D721Med (cell line): ENCODE results near the gene YWHAG.

ENCODE experiments used
- DNase-seq: peaks from one replicate; pipeline ENCODE4 v3.0.0; 2011; ENCODE audit warnings: low spot score; ENCODE audit not compliant: insufficient read length
- FAIRE-seq: peaks from 2 replicates; lab custom pipeline; 2011; peaks lifted over from hg19 to GRCh38; lab: Jason Lieb, UNC
- TF ChIP-seq, protein P1 (sequence below): IDR thresholded peaks from 2 replicates; pipeline ENCODE4 v1.5.1; 2012; ENCODE audit warnings: mild to moderate bottlenecking, control low read depth; ENCODE audit not compliant: insufficient read depth; ENCODE audit errors: missing control alignments

The YWHAG gene

DNA sequence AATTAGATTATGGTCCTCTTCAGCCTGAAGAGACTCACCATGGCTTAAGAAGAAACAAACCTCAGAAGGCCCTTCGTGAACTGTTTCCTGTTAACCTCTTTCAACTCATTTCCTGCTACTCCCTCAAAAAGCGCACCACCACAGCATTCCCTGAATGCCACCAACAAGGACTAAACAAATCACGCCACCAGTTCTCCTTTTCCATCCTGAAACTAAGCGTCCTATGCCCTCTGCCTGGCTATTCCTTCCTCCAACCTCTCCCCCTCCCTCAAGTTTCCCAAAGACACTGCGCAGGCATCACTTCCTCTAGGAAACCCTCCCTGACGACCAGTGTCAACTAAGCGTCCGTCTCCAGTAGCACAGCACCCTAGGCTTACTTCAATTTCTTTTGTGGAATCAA is 12.0 kb downstream of the YWHAG start:
- TF ChIP-seq, protein P1, sequence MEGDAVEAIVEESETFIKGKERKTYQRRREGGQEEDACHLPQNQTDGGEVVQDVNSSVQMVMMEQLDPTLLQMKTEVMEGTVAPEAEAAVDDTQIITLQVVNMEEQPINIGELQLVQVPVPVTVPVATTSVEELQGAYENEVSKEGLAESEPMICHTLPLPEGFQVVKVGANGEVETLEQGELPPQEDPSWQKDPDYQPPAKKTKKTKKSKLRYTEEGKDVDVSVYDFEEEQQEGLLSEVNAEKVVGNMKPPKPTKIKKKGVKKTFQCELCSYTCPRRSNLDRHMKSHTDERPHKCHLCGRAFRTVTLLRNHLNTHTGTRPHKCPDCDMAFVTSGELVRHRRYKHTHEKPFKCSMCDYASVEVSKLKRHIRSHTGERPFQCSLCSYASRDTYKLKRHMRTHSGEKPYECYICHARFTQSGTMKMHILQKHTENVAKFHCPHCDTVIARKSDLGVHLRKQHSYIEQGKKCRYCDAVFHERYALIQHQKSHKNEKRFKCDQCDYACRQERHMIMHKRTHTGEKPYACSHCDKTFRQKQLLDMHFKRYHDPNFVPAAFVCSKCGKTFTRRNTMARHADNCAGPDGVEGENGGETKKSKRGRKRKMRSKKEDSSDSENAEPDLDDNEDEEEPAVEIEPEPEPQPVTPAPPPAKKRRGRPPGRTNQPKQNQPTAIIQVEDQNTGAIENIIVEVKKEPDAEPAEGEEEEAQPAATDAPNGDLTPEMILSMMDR = no peak
- DNase-seq (no peak), FAIRE-seq (no peak)

DNA sequence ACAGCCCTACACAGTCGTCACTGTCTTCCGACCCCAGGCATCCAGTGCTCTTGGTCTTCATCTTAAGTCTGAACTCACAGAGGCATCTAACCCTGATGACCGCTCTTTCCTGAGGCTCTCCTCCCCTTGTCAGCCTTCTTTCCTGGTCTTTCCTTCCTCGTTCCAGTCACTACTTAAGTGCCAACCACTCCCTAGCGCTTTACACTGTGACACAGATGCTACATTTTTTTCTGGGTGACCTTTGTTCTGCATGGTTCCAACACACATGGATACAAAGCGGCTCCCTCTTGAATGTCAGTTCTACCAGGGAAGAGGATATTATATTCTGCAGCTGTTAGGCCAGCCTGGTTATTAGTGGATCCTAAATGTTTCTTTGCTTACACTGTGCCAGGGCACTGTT is 12.7 kb downstream of the YWHAG start:
- FAIRE-seq = no peak
- TF ChIP-seq, protein P1 = no peak
- DNase-seq = no peak

DNA sequence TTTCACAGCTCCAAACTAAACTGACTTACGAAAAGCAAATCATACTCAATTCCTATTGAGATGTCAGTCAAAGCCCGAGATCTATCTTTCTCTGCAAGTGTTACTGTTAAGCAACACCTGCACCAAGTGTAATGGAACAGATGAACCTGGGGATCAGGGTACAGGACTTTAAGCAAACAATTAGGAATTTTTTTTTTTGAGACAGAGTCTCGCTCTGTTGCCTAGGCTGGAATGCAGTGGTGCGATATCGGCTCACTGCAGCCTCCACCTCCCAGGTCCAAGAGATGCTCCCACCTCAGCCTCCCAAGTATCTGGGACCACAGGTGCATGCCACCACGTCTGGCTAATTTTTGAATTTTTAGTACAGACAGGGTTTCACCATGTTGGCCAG is 14.9 kb downstream of the YWHAG start:
- TF ChIP-seq, protein P1 = no peak
- FAIRE-seq (no peak), DNase-seq (no peak)

DNA sequence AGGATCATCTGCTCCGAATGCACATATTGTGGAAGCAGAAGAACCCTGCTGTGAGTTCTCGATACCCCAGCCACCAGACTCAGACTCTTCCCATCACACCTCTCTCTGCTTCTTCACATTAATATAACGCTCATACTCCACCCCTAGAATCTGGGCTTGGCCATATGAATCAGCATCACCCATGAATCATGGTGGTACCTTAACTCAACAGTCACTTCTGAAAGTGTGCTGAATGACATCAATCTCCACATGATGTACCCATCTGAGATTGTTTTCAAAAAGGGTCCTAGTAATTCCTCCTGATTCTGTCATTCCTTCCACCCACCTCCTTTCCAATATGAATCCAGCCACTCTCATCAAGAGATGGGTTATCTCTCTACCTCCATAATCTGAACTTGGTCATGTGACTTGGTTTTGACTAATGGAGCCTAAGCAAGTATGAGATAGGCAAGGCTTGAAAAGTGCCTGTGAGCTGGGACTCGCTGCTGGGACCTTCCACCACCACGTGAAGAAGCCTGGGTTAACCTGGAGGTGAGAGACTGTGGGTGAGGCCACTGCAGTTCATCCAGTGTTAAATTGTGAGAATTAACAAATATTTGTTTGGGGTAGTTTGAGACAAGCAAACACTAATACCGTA is 15.4 kb downstream of the YWHAG start:
- TF ChIP-seq, protein P1 = no peak
- FAIRE-seq = no peak
- DNase-seq = no peak

DNA sequence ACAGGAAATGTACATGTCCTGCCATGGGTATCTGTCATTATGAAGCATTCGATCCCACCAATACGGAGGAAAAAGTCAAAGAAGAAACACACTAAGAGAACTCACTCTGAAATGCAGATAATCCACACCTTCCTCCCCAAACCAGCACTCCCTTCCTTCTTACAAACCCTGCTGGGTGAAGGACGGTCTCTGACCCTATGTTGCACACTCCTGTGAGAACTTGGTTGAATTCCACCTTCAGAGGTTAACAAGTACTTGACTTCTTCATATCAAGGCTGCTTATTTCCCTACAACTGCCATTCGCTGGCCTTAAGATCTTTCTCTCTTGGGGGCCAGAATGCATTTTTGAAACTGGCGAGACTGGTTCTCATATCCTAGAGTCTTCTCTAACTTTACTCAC is 16.6 kb downstream of the YWHAG start:
- TF ChIP-seq, protein P1 = no peak
- DNase-seq (no peak), FAIRE-seq (no peak)

DNA sequence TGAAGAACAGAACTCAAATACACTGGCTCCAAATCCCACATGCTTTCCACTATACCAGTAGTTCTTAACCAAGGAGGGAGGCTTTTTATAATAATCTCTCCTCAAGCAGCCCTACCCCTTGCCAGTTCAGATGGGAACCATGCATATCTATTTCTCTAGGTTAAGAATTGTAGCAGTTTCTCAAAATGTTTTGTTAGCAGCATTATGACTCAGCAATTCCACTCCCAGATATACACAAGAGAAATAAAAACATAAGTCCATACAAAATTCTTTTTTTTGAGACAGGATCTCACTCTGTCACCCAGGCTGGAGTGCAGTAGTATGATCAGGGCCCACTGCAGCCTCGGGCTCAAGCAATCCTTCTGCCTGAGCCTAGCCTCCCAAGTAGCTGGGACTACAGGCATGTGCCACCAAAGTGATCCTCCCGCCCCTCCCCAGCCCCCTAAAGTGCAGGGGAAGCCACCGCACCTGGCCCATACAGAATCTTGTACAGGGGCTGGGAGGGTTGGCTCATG is 18.1 kb downstream of the YWHAG start:
- DNase-seq (no peak), FAIRE-seq (no peak)
- TF ChIP-seq, protein P1 = no peak

DNA sequence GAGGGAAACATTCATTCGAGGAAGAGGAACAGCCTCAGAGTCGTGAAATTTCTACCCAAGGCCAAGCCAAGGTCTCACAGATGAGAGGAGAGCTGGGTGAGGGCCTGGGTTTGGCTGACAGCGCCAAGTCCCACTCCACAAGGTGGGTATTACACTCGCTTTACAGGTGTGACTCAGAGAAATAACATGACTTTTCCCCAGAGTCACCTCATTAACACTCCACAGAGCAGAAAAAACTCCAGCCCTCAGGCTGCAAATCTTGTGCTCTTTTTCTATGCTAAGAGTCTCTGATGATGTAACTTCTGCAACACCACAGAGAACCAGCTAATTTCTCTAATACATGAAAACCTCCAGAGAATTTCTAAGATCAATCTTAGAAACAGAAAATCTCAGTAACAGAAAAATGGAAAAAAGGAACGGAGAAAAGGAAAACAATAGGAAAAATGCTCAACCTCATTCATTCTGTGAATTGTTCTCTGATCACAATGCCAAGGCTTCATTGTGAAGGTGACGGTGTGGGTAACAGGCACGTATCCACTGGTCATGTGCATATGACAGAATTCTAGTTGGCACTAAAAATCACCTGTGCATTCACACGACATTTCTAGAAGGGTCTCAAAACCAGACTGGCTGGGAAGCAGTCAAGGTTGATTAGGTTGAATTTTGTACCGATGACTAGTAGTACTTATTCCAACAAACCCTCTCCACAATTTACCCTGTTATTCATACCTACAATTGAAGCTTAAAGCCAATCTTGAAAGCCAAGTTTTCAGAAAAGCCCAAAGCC is 20.3 kb downstream of the YWHAG start:
- FAIRE-seq (no peak), DNase-seq (no peak)
- TF ChIP-seq, protein P1 = no peak
